DMS 273 (cell line): ENCODE data around the gene TRAF4.
"Not testable (repeated sequence)": the region's sequence is repeated elsewhere in the genome, so short reads cannot be mapped to it uniquely, and the experiment has no call there.

ENCODE experiments used
- DNase-seq: peaks from one replicate; lab custom pipeline; 2025; ENCODE audit not compliant: unreplicated experiment; lab: John Stamatoyannopoulos, UW

TRAF4 gene

GRCh38 chr17:28728364-28729200 is 15.2 kb upstream of the TRAF4 start, which contains the start of gene NEK8:
Gene NEK8, plus strand, starts transcription at chr17:28728788. Its CDS starts 26 bp downstream, at chr17:28728814.
- peak; percentile 98 for DNase-seq

- DNase-seq: no peak
These were observed 13.9 kb upstream of the TRAF4 start for GRCh38 chr17:28729950-28730330.

- DNase-seq: no peak
These were observed 10.5 kb upstream of the TRAF4 start for GRCh38 chr17:28733346-28733745.

- no peak for DNase-seq
These were observed 9.0 kb upstream of the TRAF4 start for GRCh38 chr17:28734712-28735241.

GRCh38 chr17:28735242-28735722 is 8.5 kb upstream of the TRAF4 start:
- no peak for DNase-seq

GRCh38 chr17:28735913-28736769 is 7.7 kb upstream of the TRAF4 start:
- not testable (repeated sequence) for DNase-seq

GRCh38 chr17:28737316-28737715 is 6.5 kb upstream of the TRAF4 start:
- no peak for DNase-seq

GRCh38 chr17:28737770-28738679 is 5.8 kb upstream of the TRAF4 start:
- no peak for DNase-seq

GRCh38 chr17:28738680-28739384 is 5.0 kb upstream of the TRAF4 start:
- DNase-seq: no peak

GRCh38 chr17:28740406-28741357 is 3.1 kb upstream of the TRAF4 start:
- no peak for DNase-seq

GRCh38 chr17:28741358-28742349 is 2.2 kb upstream of the TRAF4 start:
- no peak for DNase-seq

- peak; percentile 79 for DNase-seq
These were observed 527 bp downstream of the TRAF4 start for GRCh38 chr17:28744104-28744971.

- peak; percentile 90 for DNase-seq
These were observed 1.4 kb downstream of the TRAF4 start for GRCh38 chr17:28744972-28745785.

GRCh38 chr17:28745786-28746411 is 2.1 kb downstream of the TRAF4 start:
- DNase-seq: no peak

- DNase-seq: peak; percentile 96
These were observed 2.8 kb downstream of the TRAF4 start for GRCh38 chr17:28746611-28747050.
